Testis (tissue), 2 donors: ENCODE results near the gene PLPPR2.

Source experiments
- CTCF ChIP-seq, 3 experiments: fragments of 450-650 bp in 2 of 3; fragments of 200-600 bp in 1 of 3; sonication (generic) in 1 of 3; IDR thresholded peaks; one replicate each; pipeline ENCODE4 v1.5.1; 2016 to 2019; ENCODE audit warnings: antibody characterized with exemption in 3 of 3, mild to moderate bottlenecking in 2 of 3, moderate library complexity in 1 of 3
- POLR2A ChIP-seq: fragments of 450-650 bp; IDR thresholded peaks from one replicate; pipeline ENCODE4 v1.6.1; 2017; ENCODE audit warnings: antibody characterized with exemption, mild to moderate bottlenecking, moderate library complexity

- no peak for TF ChIP-seq POLR2A
- no peak for TF ChIP-seq CTCF (IDR thresholded peaks at IDR 0.05)
Measured at GRCh38 chr19:11363881-11364280, 8.6 kb downstream of the PLPPR2 start.
